Measurements from ENCODE around the gene KRT4. TPM values are rescaled to one million over a fixed set of nuclear protein-coding genes. Genes with fewer than 3 reads are reported as not detected.

The KRT4 gene
- total RNA-seq, 2 experiments from 2014 or later: not detected

DNA sequence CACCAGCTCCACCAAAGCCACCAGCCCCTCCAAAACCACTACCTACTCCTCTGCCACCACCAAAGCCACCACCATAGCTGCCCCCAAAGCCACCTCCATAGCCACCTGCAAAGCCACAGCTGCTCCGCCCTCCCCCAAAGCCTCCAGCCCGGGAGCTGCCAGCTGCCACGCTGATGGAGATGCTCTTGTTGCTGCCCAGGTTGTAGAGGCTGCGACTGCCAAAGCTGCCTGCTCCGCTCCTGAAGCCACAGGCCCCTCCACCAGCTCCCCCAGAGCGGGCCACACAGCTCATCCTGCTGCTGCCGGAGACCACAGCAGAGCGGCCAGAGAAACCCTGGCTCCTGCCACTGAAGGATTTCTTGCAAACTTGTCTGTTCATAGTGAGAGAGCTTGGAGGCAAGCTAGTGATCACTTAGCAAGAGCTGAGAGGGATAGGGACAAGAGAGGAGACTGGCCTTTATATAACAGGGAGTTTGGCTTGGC lies 37.0 kb downstream of the KRT4 start, which contains the start of gene KRT76:
KRT76 (minus strand) TSS at position 433 of the 483 bp plus-strand sequence; CDS start at position 379, 54 bp downstream.
- Histone ChIP-seq H3K27me3 (ENCODE audit: control insufficient read depth in 1 of 2, insufficient read depth in 2 of 2, low read length in 2 of 2) (no peaks in the 10 kb centered on the region), H3K9me3 (ENCODE audit: control insufficient read depth in 1 of 2, insufficient read depth in 1 of 2, low read length in 2 of 2) (peaks cover 0 to 5% of the 10 kb centered on the region in 2 experiments), H3K4me1 (ENCODE audit: insufficient read depth, low read length) (no peaks in the 10 kb centered on the region), H3K4me3 (ENCODE audit: low read length) (no peak within 1 kb of the TSS), H3K27ac (ENCODE audit: low read depth in 1 of 2, low read length in 2 of 2) (no peak within 1 kb of the TSS), H3K36me3 (ENCODE audit: insufficient read depth, low read length) (no peaks in the 10 kb centered on the region)
- peaks cover 2% of the 10 kb centered on the region for H3K27me3 Mint-ChIP-seq
- intact Hi-C loops (cut with DNase I, micrococcal nuclease): no loop called here
- H3K4me3 Mint-ChIP-seq: no peak within 1 kb of the TSS
- POLR2A ChIA-PET: no interaction called here
- H3K4me1 Mint-ChIP-seq (ENCODE audit: low read depth): no peaks in the 10 kb centered on the region
- no peak within 1 kb of the TSS for H3K27ac Mint-ChIP-seq
- no peak for TF ChIP-seq CTCF (IDR thresholded peaks at IDR 0.05)
- DNase-seq (no peak), ATAC-seq (ENCODE audit: poor library complexity) (no peak)
- no peaks in the 10 kb centered on the region for H3K9me3 Mint-ChIP-seq
- no peaks in the 10 kb centered on the region for H3K36me3 Mint-ChIP-seq (ENCODE audit: low read depth)
- CTCF ChIA-PET: no interaction called here

DNA sequence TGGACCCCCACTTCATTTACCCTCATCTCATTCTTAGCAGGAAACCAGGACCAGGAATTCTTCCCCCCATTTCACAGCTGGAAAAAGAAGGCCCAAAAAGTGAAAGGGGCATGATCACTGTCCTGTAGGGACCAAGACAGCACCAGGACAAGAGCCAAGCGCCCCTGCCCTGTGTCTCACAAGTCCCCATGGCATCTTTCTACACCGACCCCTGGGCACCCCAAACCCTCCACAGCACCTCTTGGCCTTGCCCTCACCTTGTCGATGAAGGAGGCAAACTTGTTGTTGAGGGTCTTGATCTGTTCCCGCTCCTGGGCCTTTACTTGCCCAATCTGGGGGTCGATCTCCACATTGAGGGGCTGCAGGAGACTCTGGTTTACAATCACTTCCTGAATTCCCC lies 37.5 kb downstream of the KRT4 start:
- no peak for DNase-seq
- H3K9me3 ChIP-seq (ENCODE audit: control insufficient read depth in 1 of 2, insufficient read depth in 1 of 2, low read length in 2 of 2): peaks cover 0 to 5% of the 10 kb centered on the region in 2 experiments
- TF ChIP-seq CTCF (IDR thresholded peaks at IDR 0.05): no peak
- no peak overlapping the region for H3K27ac Mint-ChIP-seq
- no peaks in the 10 kb centered on the region for H3K9me3 Mint-ChIP-seq
- no peaks in the 10 kb centered on the region for H3K36me3 ChIP-seq (ENCODE audit: insufficient read depth, low read length)
- H3K4me1 ChIP-seq (ENCODE audit: insufficient read depth, low read length): no peaks in the 10 kb centered on the region
- POLR2A ChIA-PET: no interaction called here
- no peak overlapping the region for H3K27ac ChIP-seq (ENCODE audit: low read depth in 1 of 2, low read length in 2 of 2)
- no peaks in the 10 kb centered on the region for H3K27me3 ChIP-seq (ENCODE audit: control insufficient read depth in 1 of 2, insufficient read depth in 2 of 2, low read length in 2 of 2)
- H3K4me1 Mint-ChIP-seq (ENCODE audit: low read depth): no peaks in the 10 kb centered on the region
- no peaks in the 10 kb centered on the region for H3K27me3 Mint-ChIP-seq
- no peak overlapping the region for H3K4me3 Mint-ChIP-seq
- CTCF ChIA-PET: interaction anchor here (0.8 kb wide), 1 partner anchor 12 kb away, joined by 4 read pairs; no protein-coding TSS in a partner anchor
- no peaks in the 10 kb centered on the region for H3K36me3 Mint-ChIP-seq (ENCODE audit: low read depth)
- H3K4me3 ChIP-seq (ENCODE audit: low read length): no peak overlapping the region
- ATAC-seq (ENCODE audit: poor library complexity): no peak
- intact Hi-C loops (cut with DNase I, micrococcal nuclease): no loop called here

GRCh38 chr12:52774629-52775250 lies 39.2 kb downstream of the KRT4 start:
- TF ChIP-seq CTCF (IDR thresholded peaks at IDR 0.05): no peak
- DNase-seq (no peak), ATAC-seq (ENCODE audit: poor library complexity) (no peak)
- intact Hi-C loops (cut with DNase I, micrococcal nuclease): no loop called here
- Mint-ChIP-seq H3K27ac (no peak overlapping the region), H3K27me3 (peaks cover 4% of the 10 kb centered on the region), H3K9me3 (no peaks in the 10 kb centered on the region), H3K4me1 (ENCODE audit: low read depth) (no peaks in the 10 kb centered on the region), H3K36me3 (ENCODE audit: low read depth) (no peaks in the 10 kb centered on the region), H3K4me3 (no peak overlapping the region)
- Histone ChIP-seq H3K4me1 (ENCODE audit: insufficient read depth, low read length) (no peaks in the 10 kb centered on the region), H3K27ac (ENCODE audit: low read depth in 1 of 2, low read length in 2 of 2) (no peak overlapping the region), H3K9me3 (ENCODE audit: control insufficient read depth in 1 of 2, insufficient read depth in 1 of 2, low read length in 2 of 2) (peaks cover 0 to 8% of the 10 kb centered on the region in 2 experiments), H3K36me3 (ENCODE audit: insufficient read depth, low read length) (no peaks in the 10 kb centered on the region), H3K4me3 (ENCODE audit: low read length) (no peak overlapping the region), H3K27me3 (ENCODE audit: control insufficient read depth in 1 of 2, insufficient read depth in 2 of 2, low read length in 2 of 2) (no peaks in the 10 kb centered on the region)
- POLR2A ChIA-PET: no interaction called here
- CTCF ChIA-PET: no interaction called here
